HEK293 (cell line): ENCODE measurements around the gene FAM229A.

Experiments used
- GLI4 ChIP-seq: fragments of 450-650 bp; formaldehyde crosslinking; IDR thresholded peaks from 2 replicates; pipeline ENCODE4 v1.5.1; 2016; ENCODE audit warnings: missing biosample characterization, missing genetic modification characterization
- GLIS1 ChIP-seq: fragments of 450-650 bp; formaldehyde crosslinking; IDR thresholded peaks from 2 replicates; pipeline ENCODE4 v1.5.1; 2016; ENCODE audit warnings: missing biosample characterization, missing genetic modification characterization
- GLIS2 ChIP-seq: fragments of 450-650 bp; formaldehyde crosslinking; IDR thresholded peaks from 2 replicates; pipeline ENCODE4 v1.5.1; 2016; ENCODE audit warnings: missing biosample characterization, missing genetic modification characterization
- KLF10 ChIP-seq: fragments of 450-650 bp; IDR thresholded peaks from 2 replicates; pipeline ENCODE4 v1.5.1; 2018; ENCODE audit warnings: missing biosample characterization, mild to moderate bottlenecking, missing genetic modification characterization
- KLF8 ChIP-seq: fragments of 450-650 bp; formaldehyde crosslinking; IDR thresholded peaks from 2 replicates; pipeline ENCODE4 v1.5.1; 2016; ENCODE audit warnings: missing biosample characterization, missing genetic modification characterization
- KLF9 ChIP-seq: fragments of 450-650 bp; formaldehyde crosslinking; IDR thresholded peaks from 2 replicates; pipeline ENCODE4 v1.5.1; 2016; ENCODE audit warnings: missing biosample characterization, missing genetic modification characterization, low read depth
- OVOL3 ChIP-seq: fragments of 450-650 bp; formaldehyde crosslinking; IDR thresholded peaks from 2 replicates; pipeline ENCODE4 v1.5.1; 2016; ENCODE audit warnings: missing biosample characterization, missing genetic modification characterization
- SCRT2 ChIP-seq: fragments of 450-650 bp; formaldehyde crosslinking; IDR thresholded peaks from 2 replicates; pipeline ENCODE4 v1.5.1; 2016; ENCODE audit warnings: missing biosample characterization, missing genetic modification characterization
- SP3 ChIP-seq: fragments of 450-650 bp; formaldehyde crosslinking; IDR thresholded peaks from 2 replicates; pipeline ENCODE4 v1.5.1; 2016; ENCODE audit warnings: missing biosample characterization, missing genetic modification characterization
- WT1 ChIP-seq: fragments of 450-650 bp; formaldehyde crosslinking; IDR thresholded peaks from 2 replicates; pipeline ENCODE4 v1.5.1; 2016; ENCODE audit warnings: missing biosample characterization, missing genetic modification characterization
- ZBTB20 ChIP-seq: fragments of 450-650 bp; formaldehyde crosslinking; IDR thresholded peaks from 2 replicates; pipeline ENCODE4 v1.5.1; 2016; ENCODE audit warnings: missing biosample characterization, missing genetic modification characterization
- ZBTB48 ChIP-seq: fragments of 450-650 bp; formaldehyde crosslinking; IDR thresholded peaks from 2 replicates; pipeline ENCODE4 v1.5.1; 2016; ENCODE audit warnings: missing biosample characterization, missing genetic modification characterization
- ZBTB8A ChIP-seq: fragments of 450-650 bp; formaldehyde crosslinking; IDR thresholded peaks from 2 replicates; pipeline ENCODE4 v1.5.1; 2016; ENCODE audit warnings: missing biosample characterization, missing genetic modification characterization
- ZNF112 ChIP-seq: fragments of 450-650 bp; formaldehyde crosslinking; IDR thresholded peaks from 2 replicates; pipeline ENCODE4 v1.5.0; 2017; ENCODE audit warnings: missing biosample characterization, missing genetic modification characterization
- ZNF155 ChIP-seq: fragments of 450-650 bp; formaldehyde crosslinking; IDR thresholded peaks from 2 replicates; pipeline ENCODE4 v1.5.1; 2016; ENCODE audit warnings: missing biosample characterization, missing genetic modification characterization
- ZNF266 ChIP-seq: fragments of 450-650 bp; formaldehyde crosslinking; IDR thresholded peaks from 2 replicates; pipeline ENCODE4 v1.5.1; 2016; ENCODE audit warnings: missing biosample characterization, missing genetic modification characterization, low read depth
- ZNF335 ChIP-seq: fragments of 450-650 bp; formaldehyde crosslinking; conservative IDR thresholded peaks from 2 replicates; pipeline ENCODE4 v1.5.1; 2016; ENCODE audit warnings: missing biosample characterization, missing genetic modification characterization
- ZNF391 ChIP-seq: fragments of 450-650 bp; formaldehyde crosslinking; IDR thresholded peaks from 2 replicates; pipeline ENCODE4 v1.5.1; 2016; ENCODE audit warnings: low read depth, missing biosample characterization, missing genetic modification characterization, borderline replicate concordance
- ZNF561 ChIP-seq: fragments of 450-650 bp; IDR thresholded peaks from 2 replicates; pipeline ENCODE4 v1.5.1; 2018; ENCODE audit warnings: missing biosample characterization, missing genetic modification characterization, borderline replicate concordance
- ZNF571 ChIP-seq: fragments of 450-650 bp; formaldehyde crosslinking; IDR thresholded peaks from 2 replicates; pipeline ENCODE4 v1.5.0; 2017; ENCODE audit warnings: missing biosample characterization, missing genetic modification characterization
- ZNF596 ChIP-seq: fragments of 450-650 bp; IDR thresholded peaks from 2 replicates; pipeline ENCODE4 v1.5.0; 2018; ENCODE audit warnings: missing biosample characterization, mild to moderate bottlenecking, missing genetic modification characterization, moderate library complexity
- ZNF660 ChIP-seq: fragments of 450-650 bp; IDR thresholded peaks from 2 replicates; pipeline ENCODE4 v1.5.1; 2018; ENCODE audit warnings: missing biosample characterization, mild to moderate bottlenecking, missing genetic modification characterization
- ZNF677 ChIP-seq: fragments of 450-650 bp; IDR thresholded peaks from 2 replicates; pipeline ENCODE4 v1.5.0; 2018; ENCODE audit warnings: missing biosample characterization, mild to moderate bottlenecking, missing genetic modification characterization, moderate library complexity
- ZSCAN30 ChIP-seq: fragments of 450-650 bp; IDR thresholded peaks from 2 replicates; pipeline ENCODE4 v1.5.1; 2018; ENCODE audit warnings: missing biosample characterization, mild to moderate bottlenecking, missing genetic modification characterization, moderate library complexity
- ZXDB ChIP-seq: fragments of 450-650 bp; formaldehyde crosslinking; IDR thresholded peaks from 2 replicates; pipeline ENCODE4 v1.5.1; 2016; ENCODE audit warnings: missing biosample characterization, missing genetic modification characterization
- TF ChIP-seq, protein P1 (sequence below): sonication (generic); formaldehyde crosslinking; IDR thresholded peaks from 2 replicates; pipeline ENCODE4 v1.8.1; 2022; ENCODE audit warnings: mild to moderate bottlenecking, moderate library complexity, missing genetic modification reagents
- TF ChIP-seq, protein P2 (sequence below): fragments of 450-650 bp; formaldehyde crosslinking; IDR thresholded peaks from 2 replicates; pipeline ENCODE4 v1.5.1; 2016; ENCODE audit warnings: missing biosample characterization, missing genetic modification characterization
- TF ChIP-seq, protein P3 (sequence below): fragments of 450-650 bp; formaldehyde crosslinking; IDR thresholded peaks from 2 replicates; pipeline ENCODE4 v1.5.1; 2016; ENCODE audit warnings: missing biosample characterization, missing genetic modification characterization
- TF ChIP-seq, protein P4 (sequence below): fragments of 450-650 bp; formaldehyde crosslinking; optimal IDR thresholded peaks from 2 replicates; pipeline ENCODE3; 2016; ENCODE audit warnings: missing biosample characterization, mild to moderate bottlenecking, missing genetic modification characterization
- TF ChIP-seq, protein P5 (sequence below): fragments of 450-650 bp; formaldehyde crosslinking; IDR thresholded peaks from 2 replicates; pipeline ENCODE4 v1.5.1; 2016; ENCODE audit warnings: missing biosample characterization, missing genetic modification characterization
- TF ChIP-seq, protein P6 (sequence below): fragments of 450-650 bp; formaldehyde crosslinking; IDR thresholded peaks from 2 replicates; pipeline ENCODE4 v1.5.1; 2016; ENCODE audit warnings: missing biosample characterization, missing genetic modification characterization

Gene FAM229A

DNA sequence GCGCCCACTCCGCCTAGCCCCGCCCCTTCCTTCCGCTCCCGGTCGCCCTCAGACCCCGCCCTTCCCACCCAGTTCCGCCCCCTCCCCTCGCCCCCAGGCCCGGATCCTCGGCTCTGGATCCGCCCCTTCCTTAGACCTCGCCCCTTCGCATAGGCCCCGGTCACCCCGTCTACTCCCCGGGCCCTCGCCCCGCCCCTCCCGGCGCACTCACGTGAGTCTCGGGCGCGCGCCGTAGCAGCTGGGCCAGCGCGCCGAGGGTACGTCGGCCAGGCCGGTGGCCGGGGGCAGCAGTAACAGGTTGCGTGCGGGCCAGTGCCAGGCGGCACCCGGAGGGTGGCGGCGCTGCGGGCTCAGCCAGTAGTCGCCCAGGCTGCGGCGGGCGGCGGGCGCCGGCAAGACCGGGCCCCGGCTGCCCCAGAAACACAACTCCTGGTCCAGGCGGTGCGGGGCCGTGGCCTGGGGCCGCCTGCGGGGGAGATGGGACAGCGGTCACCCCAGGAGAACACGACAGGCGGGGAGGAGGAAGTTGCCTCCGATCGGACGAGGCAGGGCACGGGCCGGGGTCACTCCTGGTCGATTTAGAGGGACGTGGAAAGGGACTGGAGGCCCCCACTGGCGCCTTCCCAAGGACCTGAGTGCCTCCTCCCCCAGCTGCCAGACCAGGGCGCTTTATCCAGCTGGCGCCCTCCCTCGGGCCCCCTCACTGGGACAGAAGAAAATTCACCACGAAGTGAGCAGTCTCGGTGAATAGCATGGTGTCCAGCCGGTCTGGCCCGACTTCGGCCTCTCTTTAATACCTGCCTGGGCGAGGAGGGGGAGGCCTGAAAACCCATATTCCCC is 10.7 kb downstream of the FAM229A start (continued):
- TF ChIP-seq, protein P1, sequence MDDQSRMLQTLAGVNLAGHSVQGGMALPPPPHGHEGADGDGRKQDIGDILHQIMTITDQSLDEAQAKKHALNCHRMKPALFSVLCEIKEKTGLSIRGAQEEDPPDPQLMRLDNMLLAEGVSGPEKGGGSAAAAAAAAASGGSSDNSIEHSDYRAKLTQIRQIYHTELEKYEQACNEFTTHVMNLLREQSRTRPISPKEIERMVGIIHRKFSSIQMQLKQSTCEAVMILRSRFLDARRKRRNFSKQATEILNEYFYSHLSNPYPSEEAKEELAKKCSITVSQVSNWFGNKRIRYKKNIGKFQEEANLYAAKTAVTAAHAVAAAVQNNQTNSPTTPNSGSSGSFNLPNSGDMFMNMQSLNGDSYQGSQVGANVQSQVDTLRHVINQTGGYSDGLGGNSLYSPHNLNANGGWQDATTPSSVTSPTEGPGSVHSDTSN (CRISPR knock-in tag): 0 out of 2 replicates have a peak, but pooled peaks have one; percentile 35
- TF ChIP-seq, protein P2, sequence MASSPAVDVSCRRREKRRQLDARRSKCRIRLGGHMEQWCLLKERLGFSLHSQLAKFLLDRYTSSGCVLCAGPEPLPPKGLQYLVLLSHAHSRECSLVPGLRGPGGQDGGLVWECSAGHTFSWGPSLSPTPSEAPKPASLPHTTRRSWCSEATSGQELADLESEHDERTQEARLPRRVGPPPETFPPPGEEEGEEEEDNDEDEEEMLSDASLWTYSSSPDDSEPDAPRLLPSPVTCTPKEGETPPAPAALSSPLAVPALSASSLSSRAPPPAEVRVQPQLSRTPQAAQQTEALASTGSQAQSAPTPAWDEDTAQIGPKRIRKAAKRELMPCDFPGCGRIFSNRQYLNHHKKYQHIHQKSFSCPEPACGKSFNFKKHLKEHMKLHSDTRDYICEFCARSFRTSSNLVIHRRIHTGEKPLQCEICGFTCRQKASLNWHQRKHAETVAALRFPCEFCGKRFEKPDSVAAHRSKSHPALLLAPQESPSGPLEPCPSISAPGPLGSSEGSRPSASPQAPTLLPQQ (tag by site-specific recombination): peak; percentile 25; the same call in 1 of the 2 replicates
- TF ChIP-seq KLF8 (tag by site-specific recombination): 0 out of 2 replicates have a peak, but pooled peaks have one; percentile 2
- peak; percentile 92 for TF ChIP-seq GLIS2 (tag by site-specific recombination)
- TF ChIP-seq, protein P3, sequence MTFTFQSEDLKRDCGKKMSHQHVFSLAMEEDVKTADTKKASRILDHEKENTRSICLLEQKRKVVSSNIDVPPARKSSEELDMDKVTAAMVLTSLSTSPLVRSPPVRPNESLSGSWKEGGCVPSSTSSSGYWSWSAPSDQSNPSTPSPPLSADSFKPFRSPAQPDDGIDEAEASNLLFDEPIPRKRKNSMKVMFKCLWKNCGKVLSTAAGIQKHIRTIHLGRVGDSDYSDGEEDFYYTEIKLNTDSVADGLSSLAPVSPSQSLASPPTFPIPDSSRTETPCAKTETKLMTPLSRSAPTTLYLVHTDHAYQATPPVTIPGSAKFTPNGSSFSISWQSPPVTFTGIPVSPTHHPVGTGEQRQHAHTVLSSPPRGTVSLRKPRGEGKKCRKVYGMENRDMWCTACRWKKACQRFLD (tag by site-specific recombination): no peak
- peak; percentile 62 for TF ChIP-seq ZBTB8A (tag by site-specific recombination)
- 0 out of 2 replicates have a peak, but pooled peaks have one; percentile 17 for TF ChIP-seq KLF9 (tag by site-specific recombination)
- peak; percentile 70 for TF ChIP-seq ZBTB20 (tag by site-specific recombination)
- peak; percentile 32 for TF ChIP-seq SP3 (tag by site-specific recombination)
- TF ChIP-seq ZBTB48: 0 out of 2 replicates have a peak, but pooled peaks have one; percentile 25
- TF ChIP-seq, protein P4, sequence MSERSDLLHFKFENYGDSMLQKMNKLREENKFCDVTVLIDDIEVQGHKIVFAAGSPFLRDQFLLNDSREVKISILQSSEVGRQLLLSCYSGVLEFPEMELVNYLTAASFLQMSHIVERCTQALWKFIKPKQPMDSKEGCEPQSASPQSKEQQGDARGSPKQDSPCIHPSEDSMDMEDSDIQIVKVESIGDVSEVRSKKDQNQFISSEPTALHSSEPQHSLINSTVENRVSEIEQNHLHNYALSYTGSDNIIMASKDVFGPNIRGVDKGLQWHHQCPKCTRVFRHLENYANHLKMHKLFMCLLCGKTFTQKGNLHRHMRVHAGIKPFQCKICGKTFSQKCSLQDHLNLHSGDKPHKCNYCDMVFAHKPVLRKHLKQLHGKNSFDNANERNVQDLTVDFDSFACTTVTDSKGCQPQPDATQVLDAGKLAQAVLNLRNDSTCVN (tag by site-specific recombination): peak; percentile 87
- peak; percentile 3; the same call in 1 of the 2 replicates for TF ChIP-seq GLIS1 (tag by site-specific recombination)
- TF ChIP-seq OVOL3 (tag by site-specific recombination): no peak
- TF ChIP-seq ZNF335 (tag by site-specific recombination): peak; percentile 87
- TF ChIP-seq ZSCAN30 (tag by site-specific recombination): peak; percentile 97
- TF ChIP-seq ZNF571 (tag by site-specific recombination): no peak
- no peak for TF ChIP-seq ZNF112
- TF ChIP-seq, protein P5, sequence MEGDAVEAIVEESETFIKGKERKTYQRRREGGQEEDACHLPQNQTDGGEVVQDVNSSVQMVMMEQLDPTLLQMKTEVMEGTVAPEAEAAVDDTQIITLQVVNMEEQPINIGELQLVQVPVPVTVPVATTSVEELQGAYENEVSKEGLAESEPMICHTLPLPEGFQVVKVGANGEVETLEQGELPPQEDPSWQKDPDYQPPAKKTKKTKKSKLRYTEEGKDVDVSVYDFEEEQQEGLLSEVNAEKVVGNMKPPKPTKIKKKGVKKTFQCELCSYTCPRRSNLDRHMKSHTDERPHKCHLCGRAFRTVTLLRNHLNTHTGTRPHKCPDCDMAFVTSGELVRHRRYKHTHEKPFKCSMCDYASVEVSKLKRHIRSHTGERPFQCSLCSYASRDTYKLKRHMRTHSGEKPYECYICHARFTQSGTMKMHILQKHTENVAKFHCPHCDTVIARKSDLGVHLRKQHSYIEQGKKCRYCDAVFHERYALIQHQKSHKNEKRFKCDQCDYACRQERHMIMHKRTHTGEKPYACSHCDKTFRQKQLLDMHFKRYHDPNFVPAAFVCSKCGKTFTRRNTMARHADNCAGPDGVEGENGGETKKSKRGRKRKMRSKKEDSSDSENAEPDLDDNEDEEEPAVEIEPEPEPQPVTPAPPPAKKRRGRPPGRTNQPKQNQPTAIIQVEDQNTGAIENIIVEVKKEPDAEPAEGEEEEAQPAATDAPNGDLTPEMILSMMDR (tag by site-specific recombination): peak; percentile 64
- TF ChIP-seq, protein P6, sequence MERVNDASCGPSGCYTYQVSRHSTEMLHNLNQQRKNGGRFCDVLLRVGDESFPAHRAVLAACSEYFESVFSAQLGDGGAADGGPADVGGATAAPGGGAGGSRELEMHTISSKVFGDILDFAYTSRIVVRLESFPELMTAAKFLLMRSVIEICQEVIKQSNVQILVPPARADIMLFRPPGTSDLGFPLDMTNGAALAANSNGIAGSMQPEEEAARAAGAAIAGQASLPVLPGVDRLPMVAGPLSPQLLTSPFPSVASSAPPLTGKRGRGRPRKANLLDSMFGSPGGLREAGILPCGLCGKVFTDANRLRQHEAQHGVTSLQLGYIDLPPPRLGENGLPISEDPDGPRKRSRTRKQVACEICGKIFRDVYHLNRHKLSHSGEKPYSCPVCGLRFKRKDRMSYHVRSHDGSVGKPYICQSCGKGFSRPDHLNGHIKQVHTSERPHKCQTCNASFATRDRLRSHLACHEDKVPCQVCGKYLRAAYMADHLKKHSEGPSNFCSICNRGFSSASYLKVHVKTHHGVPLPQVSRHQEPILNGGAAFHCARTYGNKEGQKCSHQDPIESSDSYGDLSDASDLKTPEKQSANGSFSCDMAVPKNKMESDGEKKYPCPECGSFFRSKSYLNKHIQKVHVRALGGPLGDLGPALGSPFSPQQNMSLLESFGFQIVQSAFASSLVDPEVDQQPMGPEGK (tag by site-specific recombination): peak; percentile 67
- TF ChIP-seq ZNF677 (tag by site-specific recombination): 0 out of 2 replicates have a peak, but pooled peaks have one; percentile 40
- peak; percentile 75 for TF ChIP-seq ZNF660 (tag by site-specific recombination)
- peak; percentile 75 for TF ChIP-seq SCRT2 (tag by site-specific recombination)
- TF ChIP-seq ZNF155: no peak
- peak; percentile 99 for TF ChIP-seq ZXDB
- TF ChIP-seq ZNF391 (tag by site-specific recombination): no peak
- peak; percentile 69; the same call in 1 of the 2 replicates for TF ChIP-seq ZNF561 (tag by site-specific recombination)
- 0 out of 2 replicates have a peak, but pooled peaks have one; percentile 12 for TF ChIP-seq ZNF596 (tag by site-specific recombination)
- TF ChIP-seq ZNF266 (tag by site-specific recombination): 0 out of 2 replicates have a peak, but pooled peaks have one; percentile 17
- 0 out of 2 replicates have a peak, but pooled peaks have one; percentile 39 for TF ChIP-seq WT1 (tag by site-specific recombination)
- no peak for TF ChIP-seq GLI4 (tag by site-specific recombination)
- 0 out of 2 replicates have a peak, but pooled peaks have one; percentile 2 for TF ChIP-seq KLF10 (tag by site-specific recombination)
